Stomach (tissue), 9 donors: Measurements from ENCODE around the gene CCDC91. TPM values are rescaled to one million over a fixed set of nuclear protein-coding genes. Genes with fewer than 3 reads are reported as not detected.

ENCODE experiments used
- DNase-seq, 2 donors: peaks; one replicate each; pipeline versions ENCODE4 v3.0.0 to v3.0.0-alpha.2; 2013 to 2019
- H3K27ac ChIP-seq, 5 donors: fragments of 200-600 bp in 4 of 5; sonication (generic) in 4 of 5; one replicate each; pipeline ENCODE4 v1.5.1; 2013 to 2019; ENCODE audit warnings: mild to moderate bottlenecking in 1 of 5, moderate library complexity in 1 of 5
- H3K27me3 ChIP-seq, 3 donors: fragments of 200-600 bp; sonication (generic); one replicate each; pipeline ENCODE4 v1.5.1; 2017 to 2019; ENCODE audit warnings: mixed run types in 1 of 3
- H3K36me3 ChIP-seq, 4 donors: fragments of 200-600 bp; sonication (generic); 1 replicate in 3 of 4; 2 replicates in 1 of 4; pipeline ENCODE4 v1.5.1; 2016 to 2019
- H3K4me1 ChIP-seq, 4 donors: fragments of 200-600 bp; sonication (generic); one replicate each; pipeline ENCODE4 v1.5.1; 2016 to 2019
- H3K4me3 ChIP-seq, 4 donors: fragments of 200-600 bp; sonication (generic) in 3 of 4; one replicate each; pipeline ENCODE4 v1.5.1; 2016 to 2019; ENCODE audit warnings: mild to moderate bottlenecking in 1 of 4
- H3K9me3 ChIP-seq, 4 donors: fragments of 200-600 bp; sonication (generic); one replicate each; pipeline ENCODE4 v1.5.1; 2016 to 2019
- CTCF ChIP-seq, 7 experiments: fragments of 450-650 bp in 4 of 7; fragments of 200-600 bp in 3 of 7; sonication (generic) in 3 of 7; IDR thresholded peaks; one replicate each; pipeline ENCODE4 v1.5.1; 2016 to 2019; ENCODE audit warnings: antibody characterized with exemption in 7 of 7, control low read depth in 2 of 7, mild to moderate bottlenecking in 1 of 7
- EP300 ChIP-seq: sonication (generic); formaldehyde crosslinking; IDR thresholded peaks from one replicate; pipeline ENCODE4 v1.6.1; 2017; ENCODE audit warnings: antibody characterized with exemption
- POLR2A ChIP-seq, 4 donors: fragments of 450-650 bp; IDR thresholded peaks; one replicate each; pipeline ENCODE4 v1.6.1; 2016; ENCODE audit warnings: antibody characterized with exemption in 4 of 4, control low read depth in 2 of 4, mild to moderate bottlenecking in 1 of 4, moderate library complexity in 1 of 4
- POLR2AphosphoS5 ChIP-seq, 3 donors: sonication (generic); formaldehyde crosslinking; IDR thresholded peaks; one replicate each; pipeline ENCODE4 v1.6.1; 2016; ENCODE audit warnings: antibody characterized with exemption in 3 of 3
- WGBS, 5 donors: extraction: QIAGEN DNeasy Blood & Tissue Kit in 3 of 5; methylation state at CpG; one replicate each; pipeline versions ENCODE4 v1.1.5 to v1.1.7; 2013 to 2018; 5-methylcytosine and 5-hydroxymethylcytosine counted together
- intact Hi-C: fragments of 100-400 bp; cut with DNase I; formaldehyde crosslinking; loops from one replicate; pipeline ENCODE4 v1.15.1; 2023; ENCODE audit warnings: low total_unique reads
- polyA plus RNA-seq, 3 donors: library from polyadenylated mRNA; stranded (reverse); fragments of 200-250 nt; gene quantifications; one replicate each; pipeline ENCODE4 v1.2.3, GENCODE V29; 2013
- small RNA-seq, 4 donors: library from RNA; depleted of rRNA; stranded (forward); fragments of <200 nt; gene quantifications; one replicate each; pipeline ENCODE3, GENCODE V24; 2016
- total RNA-seq, 5 donors: library from RNA; depleted of rRNA; stranded (reverse); fragments of >200 nt; gene quantifications; one replicate each; pipeline versions ENCODE4 v1.1.0 to v1.2.3, GENCODE V29; 2014 to 2016
- donor health status: healthy with polysubstance abuse.
- donor health status: Bipolar disorder and iron deficiency.
- donor health status: healthy.

The CCDC91 gene
- total and polyA plus RNA-seq, 8 donors = 9.9 to 69.6 (median 34.4) TPM

DNA sequence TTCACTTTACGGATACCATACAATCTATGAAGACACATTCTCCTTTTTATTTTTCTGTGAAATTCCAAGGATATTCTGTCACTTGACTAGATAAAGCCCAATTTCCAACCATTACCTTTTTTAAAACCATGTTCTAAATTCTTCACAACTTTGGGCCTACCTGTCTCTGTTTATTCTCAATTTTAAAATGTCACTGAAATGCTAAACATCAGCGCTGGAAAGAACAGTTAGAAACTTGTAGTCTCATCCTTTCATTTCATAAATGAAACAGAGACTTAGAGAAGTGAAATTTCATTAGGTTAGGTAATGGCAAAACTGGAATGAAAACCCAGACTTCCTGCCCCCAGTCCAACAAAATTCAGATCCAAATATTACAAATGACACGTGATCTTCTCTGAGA, 396.2 kb downstream of the CCDC91 start:
- Histone ChIP-seq H3K9me3 (peaks cover 0 to 2% (median 0%) of the 10 kb centered on the region in 4 donors), H3K36me3 (no peaks in the 10 kb centered on the region), H3K27ac (no peak overlapping the region), H3K4me1 (no peaks in the 10 kb centered on the region), H3K27me3 (no peaks in the 10 kb centered on the region), H3K4me3 (no peak overlapping the region)
- 69 to 88% (median 84%) methylated on average over 3 of the region's 3 CpGs for WGBS, 5 donors
- TF ChIP-seq EP300 (no peak), CTCF (IDR thresholded peaks at IDR 0.05) (no peak), POLR2A (IDR thresholded peaks at IDR 0.05) (no peak), POLR2AphosphoS5 (IDR thresholded peaks at IDR 0.05) (no peak)
- intact Hi-C loops = no loop called here
- DNase-seq = no peak

DNA sequence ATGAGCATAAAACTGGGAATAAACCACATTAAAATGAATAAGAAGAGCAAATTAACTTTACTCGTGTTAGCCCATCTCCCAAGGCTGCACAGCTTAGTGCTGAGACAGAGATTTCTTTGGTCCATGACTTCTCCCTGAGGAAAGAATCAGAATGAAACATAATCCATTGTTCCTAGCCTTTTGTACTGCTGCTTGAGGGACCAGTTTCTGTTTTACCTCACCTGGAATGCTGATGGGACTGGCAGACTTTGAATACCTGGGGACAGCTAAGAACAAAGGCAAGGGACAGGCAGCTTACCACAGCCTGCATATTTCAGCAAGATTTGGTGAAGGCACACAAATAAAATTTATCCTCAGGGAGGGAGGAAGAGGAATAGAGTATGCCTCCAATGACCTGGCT, 401.6 kb downstream of the CCDC91 start:
- Histone ChIP-seq H3K36me3 (no peaks in the 10 kb centered on the region), H3K27me3 (no peaks in the 10 kb centered on the region), H3K9me3 (peaks cover 0 to 25% (median 9%) of the 10 kb centered on the region in 4 donors), H3K4me1 (no peaks in the 10 kb centered on the region), H3K27ac (no peak overlapping the region), H3K4me3 (no peak overlapping the region)
- 82 to 95% (median 88%) methylated on average over 1 of the region's 1 CpG for WGBS, 5 donors
- no peak for DNase-seq
- intact Hi-C loops = no loop called here
- TF ChIP-seq POLR2AphosphoS5 (IDR thresholded peaks at IDR 0.05) (no peak), CTCF (IDR thresholded peaks at IDR 0.05) (no peak)

Small RNAs within 50 kb of the gene (small RNA-seq; reads per million reads assigned to genes)
- 0.15 to 1.0 (median 0.64) reads per million in 4 donors for gene RNA5SP355
- 0 reads per million in 4 donors for gene RNU4-54P

Other genes with a start within 250 kb of the CCDC91 start
- 1 to 10 TPM in 2 of 5 donors, under 1 TPM in 1, not detected in 2; 0.58 to 4.8 (median 2.8) TPM for gene PTHLH, start 217.7 kb upstream of the CCDC91 start, total RNA-seq
- gene PTHLH, start 217.7 kb upstream of the CCDC91 start, polyA plus RNA-seq = 1 to 10 TPM in 2 of 3 donors, under 1 TPM in 1; 0.75 to 1.9 (median 1.5) TPM